HG03439 (cell line): ENCODE data around the gene SLIT3.

ENCODE experiments used
- ATAC-seq: cut with Tn5 transposase; IDR thresholded peaks from one replicate; pipeline ENCODE4 v1.9.1; 2021; ENCODE audit warnings: mild to moderate bottlenecking, moderate library complexity; ENCODE audit not compliant: unreplicated experiment

SLIT3 gene

GRCh38 chr5:169300468-169301385 is at the start of gene SLIT3:
Gene SLIT3 (minus strand): TSS chr5:169301139. CDS start chr5:169300709, 430 bp downstream.
- no peak for ATAC-seq

GRCh38 chr5:169350016-169350415 is 49.1 kb upstream of the SLIT3 start:
- no peak for ATAC-seq

- no peak for ATAC-seq
Measured at GRCh38 chr5:169347786-169348185, 46.8 kb upstream of the SLIT3 start.

- ATAC-seq: no peak
Measured at GRCh38 chr5:169344629-169345028, 43.7 kb upstream of the SLIT3 start.

GRCh38 chr5:169343766-169344165 is 42.8 kb upstream of the SLIT3 start:
- ATAC-seq: no peak

- ATAC-seq: no peak
Measured at GRCh38 chr5:169341556-169341955, 40.6 kb upstream of the SLIT3 start.

- peak; percentile 65 for ATAC-seq
Measured at GRCh38 chr5:169339869-169340268, 38.9 kb upstream of the SLIT3 start.

GRCh38 chr5:169336242-169336641 is 35.3 kb upstream of the SLIT3 start:
- ATAC-seq: no peak

GRCh38 chr5:169335806-169336205 is 34.9 kb upstream of the SLIT3 start:
- no peak for ATAC-seq

- no peak for ATAC-seq
Measured at GRCh38 chr5:169333518-169333917, 32.6 kb upstream of the SLIT3 start.

- no peak for ATAC-seq
Measured at GRCh38 chr5:169331292-169331852, 30.4 kb upstream of the SLIT3 start.

- no peak for ATAC-seq
Measured at GRCh38 chr5:169328401-169328800, 27.5 kb upstream of the SLIT3 start.

- no peak for ATAC-seq
Measured at GRCh38 chr5:169325273-169325672, 24.3 kb upstream of the SLIT3 start.

GRCh38 chr5:169318556-169318955 is 17.6 kb upstream of the SLIT3 start:
- ATAC-seq: no peak

GRCh38 chr5:169307646-169308045 is 6.7 kb upstream of the SLIT3 start:
- no peak for ATAC-seq

- no peak for ATAC-seq
Measured at GRCh38 chr5:169305366-169305765, 4.4 kb upstream of the SLIT3 start.

- no peak for ATAC-seq
Measured at GRCh38 chr5:169304175-169304574, 3.2 kb upstream of the SLIT3 start.

- ATAC-seq: no peak
Measured at GRCh38 chr5:169303119-169303515, 2.2 kb upstream of the SLIT3 start.

GRCh38 chr5:169302491-169303118 is 1.7 kb upstream of the SLIT3 start:
- ATAC-seq: no peak

- ATAC-seq: no peak
Measured at GRCh38 chr5:169301986-169302385, 1.0 kb upstream of the SLIT3 start.

GRCh38 chr5:169301386-169301934 is 521 bp upstream of the SLIT3 start:
- ATAC-seq: no peak
